GM18951 (cell line): ENCODE results near the gene CLRN2.

Experiments used
- POLR2A ChIP-seq: IDR thresholded peaks from 4 replicates; pipeline ENCODE4 v1.6.1; 2011; ENCODE audit warnings: mild to moderate bottlenecking; ENCODE audit not compliant: insufficient read length, insufficient read depth; ENCODE audit errors: extremely low read depth
- in situ Hi-C: fragments of 300-500 bp; cut with MboI; formaldehyde crosslinking; loops from one replicate; pipeline ENCODE4 v1.12.0; 2022; ENCODE audit warnings: low sequenced_read_pairs, mixed read lengths, inconsistent platforms; ENCODE audit not compliant: unreplicated experiment

CLRN2 gene

GRCh38 chr4:17515445-17516407 lies 761 bp downstream of the CLRN2 start:
- in situ Hi-C loops, result no loop called here
- TF ChIP-seq POLR2A, result no peak

GRCh38 chr4:17516980-17517379 lies 2.0 kb downstream of the CLRN2 start:
- TF ChIP-seq POLR2A, result no peak
- in situ Hi-C loops, result no loop called here

GRCh38 chr4:17517664-17518063 lies 2.7 kb downstream of the CLRN2 start:
- TF ChIP-seq POLR2A, result no peak
- in situ Hi-C loops, result no loop called here

GRCh38 chr4:17521595-17521994 lies 6.6 kb downstream of the CLRN2 start:
- TF ChIP-seq POLR2A, result no peak
- in situ Hi-C loops, result no loop called here

- in situ Hi-C loops, result no loop called here
- no peak for TF ChIP-seq POLR2A
Observed at GRCh38 chr4:17523662-17524061, 8.7 kb downstream of the CLRN2 start.

GRCh38 chr4:17526695-17527477 lies 11.9 kb downstream of the CLRN2 start:
- no peak for TF ChIP-seq POLR2A
- in situ Hi-C loops, result loop anchor here (25.0 kb wide), 2 partner anchors 835 to 1060 kb away; no protein-coding TSS in a partner anchor

- in situ Hi-C loops, result loop anchor here (25.0 kb wide), 2 partner anchors 834 to 1059 kb away; no protein-coding TSS in a partner anchor
- no peak for TF ChIP-seq POLR2A
Observed at GRCh38 chr4:17528551-17529165, 13.7 kb downstream of the CLRN2 start.

- in situ Hi-C loops, result loop anchor here (25.0 kb wide), 2 partner anchors 831 to 1056 kb away; no protein-coding TSS in a partner anchor
- no peak for TF ChIP-seq POLR2A
Observed at GRCh38 chr4:17531538-17532285, 16.7 kb downstream of the CLRN2 start.

GRCh38 chr4:17534705-17535104 lies 19.7 kb downstream of the CLRN2 start:
- in situ Hi-C loops, result loop anchor here (25.0 kb wide), 2 partner anchors 828 to 1053 kb away; no protein-coding TSS in a partner anchor
- TF ChIP-seq POLR2A, result no peak

- TF ChIP-seq POLR2A, result no peak
- in situ Hi-C loops, result loop anchor here (25.0 kb wide), 2 partner anchors 827 to 1052 kb away; no protein-coding TSS in a partner anchor
Observed at GRCh38 chr4:17535242-17535641, 20.3 kb downstream of the CLRN2 start.

- in situ Hi-C loops, result loop anchor here (25.0 kb wide), 2 partner anchors 826 to 1051 kb away; no protein-coding TSS in a partner anchor
- TF ChIP-seq POLR2A, result no peak
Observed at GRCh38 chr4:17535906-17536305, 20.9 kb downstream of the CLRN2 start.

GRCh38 chr4:17537060-17537459 lies 22.1 kb downstream of the CLRN2 start:
- in situ Hi-C loops, result loop anchor here (25.0 kb wide), 2 partner anchors 825 to 1050 kb away; no protein-coding TSS in a partner anchor

- in situ Hi-C loops, result loop anchor here (10.0 to 25.0 kb wide), 3 partner anchors 261 to 1043 kb away; no protein-coding TSS in a partner anchor
- TF ChIP-seq POLR2A, result no peak
Observed at GRCh38 chr4:17544205-17544604, 29.2 kb downstream of the CLRN2 start.
